Measurements from ENCODE around the gene CTNNA3.

DNA sequence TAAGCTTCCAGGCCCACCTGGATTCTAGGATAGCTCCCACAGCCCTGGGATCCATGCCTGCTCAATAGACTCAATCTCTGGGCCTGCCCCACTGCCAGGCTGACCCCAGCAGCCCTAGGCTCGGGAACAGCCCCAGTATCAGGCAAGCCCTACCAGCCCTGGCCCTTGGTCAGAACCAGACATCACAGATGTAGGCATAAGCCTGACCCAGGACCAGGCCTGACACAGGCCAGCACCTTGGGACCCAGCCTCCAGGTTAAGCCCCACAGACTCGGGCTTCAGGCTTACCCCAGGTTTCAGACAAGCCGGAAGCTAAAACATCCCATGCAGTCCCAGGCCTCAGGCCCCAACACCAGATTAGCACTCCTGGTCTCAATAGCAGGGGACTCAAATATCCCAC lies 1046.4 kb downstream of the CTNNA3 start:
- TF ChIP-seq CTCF (IDR thresholded peaks at IDR 0.05) (no peak), POLR2AphosphoS5 (IDR thresholded peaks at IDR 0.05) (no peak), POLR2A (IDR thresholded peaks at IDR 0.05) (no peak)
